ENCODE data around the gene GALK1.
A peak's percentile ranks its signal among the peaks of the same experiment; 100 is the strongest.
"Not testable (repeated sequence)": the region's sequence is repeated elsewhere in the genome, so short reads cannot be mapped to it uniquely, and the experiment has no call there.

Gene GALK1

GRCh38 chr17:75783803-75784472 lies 18.9 kb upstream of the GALK1 start:
- no peak for FAIRE-seq

DNA sequence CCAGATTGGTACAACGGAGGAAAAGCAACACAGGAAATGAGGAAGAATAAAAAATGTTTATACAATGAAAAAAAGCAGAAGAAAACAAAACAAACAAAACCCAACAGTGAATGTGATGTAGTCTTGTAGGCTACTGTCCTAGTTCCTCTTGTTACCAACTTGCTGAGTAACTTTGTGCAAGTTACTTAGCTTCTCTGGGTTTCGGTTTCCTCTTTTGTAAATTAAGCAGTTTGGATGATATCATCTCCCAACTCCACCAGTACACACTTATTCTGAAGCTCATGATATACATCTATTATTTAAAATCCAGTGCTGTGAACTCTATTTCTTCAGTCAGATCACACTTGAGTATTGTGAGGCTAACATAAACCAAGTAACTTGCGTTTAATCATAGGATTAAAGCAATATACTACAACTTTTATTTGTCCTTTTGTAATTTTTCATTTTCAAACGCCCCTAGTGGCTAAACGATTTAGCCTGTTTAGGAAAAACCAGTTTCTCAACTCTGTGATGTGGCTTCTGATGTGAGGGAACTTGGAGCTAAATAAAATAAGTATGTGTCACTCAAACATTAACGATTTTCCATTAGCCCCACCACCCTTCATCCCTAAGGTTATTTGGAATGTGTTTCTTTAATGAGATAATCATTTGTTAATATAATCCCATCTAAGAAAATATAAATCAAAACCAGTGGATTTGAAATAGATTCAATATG lies 18.2 kb upstream of the GALK1 start:
- peak; percentile 69 for FAIRE-seq

DNA sequence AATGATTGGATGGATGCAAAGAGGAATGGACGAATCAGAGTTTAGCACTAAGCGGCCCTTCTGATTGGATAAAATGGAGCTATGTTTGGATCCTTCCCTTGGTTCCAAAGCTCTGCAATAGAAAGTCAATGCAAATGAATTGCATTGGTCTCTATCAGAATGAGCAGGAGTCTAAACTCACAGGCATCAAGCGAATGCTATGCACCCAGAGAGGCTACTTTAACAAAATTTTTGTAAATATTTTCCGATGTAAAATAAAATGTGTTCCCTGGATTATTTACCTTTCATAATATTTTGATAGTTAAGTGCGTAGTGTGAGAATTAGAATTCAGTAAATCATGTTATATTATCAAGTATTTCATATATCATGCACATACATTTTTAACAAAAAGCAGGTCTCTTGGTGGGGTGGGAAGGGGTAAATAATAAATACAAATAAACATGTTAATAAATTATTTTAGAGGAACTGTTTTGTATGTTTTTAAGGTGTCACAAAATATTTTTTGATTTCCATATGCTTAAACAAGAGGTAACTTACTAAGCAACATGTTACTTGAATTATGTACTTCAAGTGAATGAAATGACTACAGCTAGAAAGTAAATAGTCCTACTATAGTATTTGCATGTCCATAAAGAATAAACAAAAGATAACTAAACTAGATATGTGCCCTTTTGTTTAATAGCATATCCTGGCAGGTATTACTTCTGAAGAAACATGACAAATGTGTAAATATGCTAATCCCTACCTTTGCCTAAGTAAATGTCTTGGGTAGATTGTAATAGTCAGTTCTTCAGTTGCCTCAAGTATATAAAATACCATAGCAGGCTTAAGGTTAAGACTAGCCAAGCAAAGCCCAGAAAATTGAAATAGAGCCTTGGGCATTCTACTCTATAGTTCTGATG lies 15.2 kb upstream of the GALK1 start:
- no peak for FAIRE-seq

GRCh38 chr17:75779250-75779986 lies 14.4 kb upstream of the GALK1 start:
- peak; percentile 99 for FAIRE-seq

- no peak for FAIRE-seq
Measured at GRCh38 chr17:75778861-75779249, 13.9 kb upstream of the GALK1 start.

DNA sequence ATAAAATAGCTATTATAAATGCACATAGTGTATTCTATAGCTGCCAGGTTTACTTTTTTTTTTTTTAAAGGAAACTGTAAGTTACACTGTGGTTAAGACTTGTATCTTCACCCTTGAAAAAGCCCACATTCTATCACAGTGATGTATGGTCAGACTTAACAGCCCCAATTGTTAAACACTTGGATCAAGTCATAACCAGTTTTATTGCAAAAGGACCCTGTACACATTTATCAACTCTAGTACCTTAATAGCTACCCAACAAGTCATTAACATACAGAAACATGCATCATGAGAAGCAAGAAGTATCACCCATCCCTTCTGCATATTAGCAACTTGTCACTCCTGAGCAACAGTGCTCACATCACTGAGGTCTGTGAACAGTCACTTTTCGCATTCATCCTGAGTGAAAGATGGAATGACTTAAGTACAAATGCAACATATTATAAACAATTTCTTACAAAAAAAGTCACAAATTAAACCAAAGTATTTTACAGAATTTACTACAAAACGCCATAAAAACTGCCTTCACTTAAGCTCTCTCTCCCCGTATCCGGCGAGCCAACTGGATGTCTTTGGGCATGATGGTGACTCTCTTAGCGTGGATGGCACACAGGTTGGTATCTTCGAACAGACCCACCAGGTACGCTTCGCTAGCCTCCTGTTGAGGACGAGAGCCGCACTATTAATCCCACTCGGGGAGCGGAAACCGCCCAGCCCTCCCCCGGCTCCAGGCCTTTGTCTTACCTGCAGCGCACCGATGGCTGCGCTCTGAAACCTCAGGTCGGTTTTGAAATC lies 13.3 kb upstream of the GALK1 start:
- FAIRE-seq, result not testable (repeated sequence)

- no peak for FAIRE-seq
Measured at GRCh38 chr17:75777296-75777922, 12.4 kb upstream of the GALK1 start.

GRCh38 chr17:75776386-75777295 lies 11.6 kb upstream of the GALK1 start:
- FAIRE-seq, result no peak

DNA sequence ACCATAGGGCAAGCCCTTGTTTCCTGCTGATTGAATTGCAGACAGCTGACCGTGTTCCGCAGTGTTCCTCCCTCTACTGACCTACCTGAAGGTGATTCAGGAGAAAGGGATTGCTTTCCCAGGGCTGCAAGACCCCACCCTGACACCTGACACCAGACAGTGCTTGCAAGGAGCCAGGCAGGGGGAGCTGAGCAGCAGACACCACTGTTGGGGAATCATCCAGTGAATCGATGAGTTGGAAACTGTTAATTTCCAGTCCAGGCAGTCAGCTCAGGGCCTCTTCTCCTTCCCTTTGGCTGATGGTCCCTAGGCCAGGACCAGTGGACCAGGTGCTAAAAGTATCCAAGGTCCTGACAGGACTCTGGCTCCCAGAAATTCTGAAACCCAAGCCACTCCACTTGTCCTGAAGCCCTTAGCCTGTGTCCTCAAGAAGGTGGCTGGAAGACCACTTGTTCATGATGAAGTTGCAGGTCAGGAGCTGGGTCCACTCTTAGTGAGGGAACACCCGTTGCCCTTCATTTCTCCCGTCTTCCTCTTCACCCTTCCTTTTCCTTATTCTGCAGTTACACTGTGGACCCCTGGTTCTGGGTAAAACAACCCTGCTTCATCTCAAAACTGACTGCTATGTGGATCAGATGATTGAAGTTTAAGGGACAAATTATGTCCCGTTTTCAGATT lies 10.1 kb upstream of the GALK1 start:
- no peak for FAIRE-seq

GRCh38 chr17:75774471-75774990 lies 9.5 kb upstream of the GALK1 start:
- FAIRE-seq, result no peak

- no peak for FAIRE-seq
Measured at GRCh38 chr17:75773808-75774470, 8.9 kb upstream of the GALK1 start.

DNA sequence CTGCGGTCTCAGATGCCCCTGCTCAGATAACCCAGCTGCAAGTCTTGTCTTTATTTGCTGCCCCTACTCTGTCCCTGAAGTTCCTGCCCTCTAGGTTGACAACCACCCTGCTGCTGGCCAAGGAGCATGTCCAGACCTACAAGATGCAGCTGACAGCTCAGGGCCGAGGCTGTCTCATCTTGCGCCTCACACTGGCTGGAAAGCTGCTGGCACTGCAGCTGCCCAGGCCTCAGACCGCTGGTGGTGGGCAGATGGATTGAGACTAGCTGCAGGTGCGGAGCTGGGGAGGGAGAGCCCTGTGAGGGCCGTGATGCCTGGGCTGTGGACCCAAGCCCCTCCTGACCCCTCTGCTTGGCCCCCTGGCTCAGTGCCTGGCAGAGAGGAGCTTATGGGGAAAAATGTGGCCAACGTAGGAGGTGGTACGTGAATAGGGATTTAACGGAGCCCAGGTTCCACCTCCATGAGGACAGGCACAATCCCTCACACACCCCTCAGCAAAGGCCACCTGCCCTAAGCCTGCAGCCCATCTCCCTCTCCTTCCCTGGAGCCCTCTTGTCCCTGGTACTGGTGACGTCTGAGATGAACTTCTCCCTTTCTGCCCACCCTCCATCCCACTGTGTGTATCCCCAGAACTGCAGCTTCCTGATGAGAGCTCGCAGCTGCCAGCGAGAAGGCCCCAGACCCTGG lies 8.3 kb upstream of the GALK1 start:
- FAIRE-seq, result no peak

DNA sequence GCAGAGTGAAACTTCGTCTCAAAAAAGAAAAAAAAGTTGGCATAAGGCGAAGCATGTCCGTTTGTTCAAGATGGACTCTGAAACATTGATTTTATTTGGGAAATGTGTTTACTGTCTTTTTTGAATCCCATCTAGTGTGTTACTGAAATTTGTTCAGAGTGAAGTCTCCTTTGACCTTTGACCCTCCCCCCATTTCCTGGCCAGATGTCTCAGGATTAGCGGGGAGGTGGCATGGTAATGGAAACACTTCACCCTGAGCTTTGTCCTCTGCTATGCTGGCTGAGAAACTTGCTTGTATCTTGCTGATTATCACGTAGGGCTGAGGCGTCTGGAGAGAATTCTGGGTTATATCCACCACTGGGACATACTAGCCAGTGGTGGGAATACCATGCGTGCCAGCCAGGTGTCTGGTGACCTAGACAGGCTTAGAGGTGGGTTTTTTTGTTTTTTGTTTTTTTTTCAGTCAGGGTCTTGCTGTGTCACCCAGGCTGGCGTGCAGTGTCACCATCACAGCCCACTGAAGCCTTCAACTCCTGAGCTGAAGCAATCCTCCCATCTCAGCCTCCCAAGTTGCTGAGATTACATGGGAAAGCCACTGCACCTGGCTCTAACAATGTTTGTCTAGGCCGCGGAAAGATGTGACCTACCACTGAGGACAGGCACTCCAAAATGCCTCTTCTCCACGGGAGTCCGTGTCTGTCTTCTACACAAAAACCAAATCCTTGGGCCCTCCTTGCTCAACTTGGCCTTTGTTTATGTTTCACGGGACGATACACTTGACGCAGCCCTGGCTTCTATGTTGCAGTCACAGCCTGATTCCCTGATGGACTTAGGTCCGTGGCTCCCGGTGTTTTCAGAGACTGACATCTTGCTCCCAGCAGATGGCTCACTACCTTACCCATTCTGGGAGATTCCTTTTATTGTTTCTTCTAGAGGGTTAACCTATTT lies 6.6 kb upstream of the GALK1 start:
- no peak for FAIRE-seq

- no peak for FAIRE-seq
Measured at GRCh38 chr17:75769536-75769935, 4.5 kb upstream of the GALK1 start.

DNA sequence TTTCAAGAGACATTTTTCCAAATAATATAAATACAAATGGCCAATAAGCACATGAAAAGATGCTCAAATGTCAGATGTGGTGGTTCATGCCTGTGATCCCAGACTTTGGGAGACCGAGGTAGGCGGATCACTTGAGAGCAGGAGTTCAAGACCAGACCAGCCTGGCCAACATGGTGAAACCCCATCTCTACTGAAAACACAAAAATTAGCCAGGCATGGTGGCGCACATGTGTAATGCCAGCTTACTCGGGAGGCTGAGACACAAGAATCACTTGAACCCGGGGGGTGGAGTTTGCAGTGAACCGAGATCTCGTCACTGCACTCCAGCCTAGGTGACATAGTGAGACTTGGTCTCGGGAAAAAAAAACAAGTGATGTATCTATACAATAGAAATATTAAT lies 2.9 kb upstream of the GALK1 start:
- FAIRE-seq, result no peak

DNA sequence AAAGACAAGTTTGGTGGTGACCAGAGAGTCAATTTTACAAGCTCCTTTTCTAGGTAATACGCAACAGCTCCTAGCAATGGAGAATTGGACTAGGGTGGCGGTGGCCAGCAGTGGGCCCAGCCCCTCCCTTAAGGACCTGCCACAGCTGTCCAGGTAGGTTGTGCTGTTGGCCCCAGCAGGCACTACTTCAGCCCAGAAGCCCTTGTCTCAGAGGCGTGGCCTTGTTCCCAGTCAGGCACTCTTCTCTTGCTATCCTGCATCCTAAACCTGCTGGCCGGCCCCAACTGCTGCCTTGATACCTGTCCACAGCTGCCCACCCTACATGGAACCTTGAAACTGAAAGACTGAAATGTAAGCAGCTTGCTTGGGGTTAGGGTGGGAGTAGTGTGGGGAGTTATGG lies 989 bp upstream of the GALK1 start:
- no peak for FAIRE-seq

GRCh38 chr17:75764417-75764710 lies 628 bp downstream of the GALK1 start:
- no peak for FAIRE-seq
